Activated T-cell treated with anti-CD3 and anti-CD28 coated beads for 1 hour (primary cell): ENCODE results near the gene CHCHD1.
"Not testable (repeated sequence)": the region's sequence is repeated elsewhere in the genome, so short reads cannot be mapped to it uniquely, and the experiment has no call there.

Experiments
- DNase-seq: peaks from one replicate; pipeline ENCODE4 v3.0.0-alpha.2; 2020; ENCODE audit warnings: low read depth

CHCHD1 gene

GRCh38 chr10:73813333-73813732, 31.5 kb downstream of the CHCHD1 start:
- DNase-seq: no peak

- DNase-seq: no peak
These were observed 32.5 kb downstream of the CHCHD1 start for GRCh38 chr10:73814276-73814895.

- no peak for DNase-seq
These were observed 33.3 kb downstream of the CHCHD1 start for GRCh38 chr10:73814896-73815718.

GRCh38 chr10:73815719-73816030, 33.8 kb downstream of the CHCHD1 start:
- DNase-seq: no peak

- DNase-seq: no peak
These were observed 35.3 kb downstream of the CHCHD1 start for GRCh38 chr10:73816917-73817729.

- no peak for DNase-seq
These were observed 36.0 kb downstream of the CHCHD1 start for GRCh38 chr10:73817826-73818225.

GRCh38 chr10:73818402-73818801, 36.6 kb downstream of the CHCHD1 start:
- no peak for DNase-seq

- no peak for DNase-seq
These were observed 37.2 kb downstream of the CHCHD1 start for GRCh38 chr10:73819081-73819480.

GRCh38 chr10:73819513-73820093, 37.8 kb downstream of the CHCHD1 start:
- DNase-seq: no peak

- DNase-seq: no peak
These were observed 41.5 kb downstream of the CHCHD1 start for GRCh38 chr10:73823391-73823790.

GRCh38 chr10:73824146-73824725, 42.4 kb downstream of the CHCHD1 start:
- DNase-seq: no peak

- no peak for DNase-seq
These were observed 45.7 kb downstream of the CHCHD1 start for GRCh38 chr10:73827346-73828089.

- DNase-seq: no peak
These were observed 46.3 kb downstream of the CHCHD1 start for GRCh38 chr10:73828161-73828560.

GRCh38 chr10:73829090-73829489, 47.2 kb downstream of the CHCHD1 start:
- DNase-seq: not testable (repeated sequence)
